Measurements from ENCODE around the gene TRAPPC12.
"Not testable (repeated sequence)": the region's sequence is repeated elsewhere in the genome, so short reads cannot be mapped to it uniquely, and the experiment has no call there.

TRAPPC12 gene

DNA sequence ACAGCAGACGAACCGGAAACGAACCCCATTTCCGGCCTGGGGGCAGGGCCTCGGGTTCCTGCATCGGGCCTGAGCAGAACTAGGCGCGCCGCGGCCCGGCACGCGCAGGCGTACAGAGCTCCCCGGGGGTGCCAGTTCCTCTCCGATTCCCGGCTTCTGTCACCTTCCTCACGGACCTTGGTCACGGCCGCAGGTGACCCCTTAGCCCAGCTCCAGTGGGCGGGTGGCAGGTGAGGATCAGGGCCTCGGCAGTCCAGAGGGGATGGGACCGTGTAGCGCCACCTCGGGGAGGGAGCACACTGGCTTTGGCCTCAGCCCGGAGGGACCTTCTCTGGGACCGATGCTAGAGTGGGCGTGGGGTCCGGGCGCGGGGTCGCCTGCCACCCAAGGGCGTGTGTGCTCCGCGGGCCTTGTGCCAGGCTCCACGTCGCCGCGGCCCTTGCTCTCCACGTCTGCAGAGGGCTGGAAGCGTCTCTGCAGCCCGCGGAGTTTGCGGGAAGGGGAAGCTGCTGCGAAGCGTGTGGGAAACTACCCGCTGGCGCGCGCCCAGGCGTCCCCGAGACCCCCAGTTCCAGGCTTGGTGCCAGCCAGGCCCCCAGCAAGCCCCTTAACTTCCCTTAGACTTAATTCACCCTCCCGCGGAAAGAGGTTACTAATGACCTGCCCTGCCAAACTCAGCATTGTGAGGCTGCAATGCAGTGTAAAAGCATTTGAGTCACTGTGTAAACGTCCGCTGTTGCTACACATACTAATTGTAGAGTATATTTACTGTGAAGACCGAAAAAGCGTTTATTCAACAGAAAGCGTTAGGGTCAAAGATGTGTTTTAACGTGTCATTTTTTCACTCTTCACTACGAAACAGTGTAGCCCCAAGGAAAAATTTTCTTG lies at the start of gene TRAPPC12:
TRAPPC12 (plus strand) TSS at position 48 of the 888 bp plus-strand sequence. CDS start 7,930 bp downstream, outside the sequence.
- DNase-seq, result peak; percentile 95

DNA sequence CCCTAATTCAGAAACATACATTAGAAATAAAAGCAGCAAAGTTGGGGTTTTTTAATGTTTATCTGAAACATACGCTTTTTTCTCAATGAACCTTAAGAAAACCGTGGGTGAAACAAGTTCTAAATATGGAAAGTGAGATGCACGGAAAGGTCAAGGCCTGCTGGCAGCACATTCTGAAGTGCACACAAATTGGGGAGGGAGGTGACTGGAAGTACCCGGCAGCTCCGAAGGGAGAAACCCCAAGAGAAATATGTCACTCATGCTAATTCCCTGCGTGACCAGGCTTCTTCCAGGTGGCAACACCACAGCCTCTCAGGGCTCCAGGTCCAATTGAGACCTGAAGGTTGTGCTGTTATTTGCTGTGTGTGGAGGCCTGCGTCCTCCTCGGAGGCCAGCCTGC lies 47.4 kb upstream of the TRAPPC12 start:
- DNase-seq, result no peak

DNA sequence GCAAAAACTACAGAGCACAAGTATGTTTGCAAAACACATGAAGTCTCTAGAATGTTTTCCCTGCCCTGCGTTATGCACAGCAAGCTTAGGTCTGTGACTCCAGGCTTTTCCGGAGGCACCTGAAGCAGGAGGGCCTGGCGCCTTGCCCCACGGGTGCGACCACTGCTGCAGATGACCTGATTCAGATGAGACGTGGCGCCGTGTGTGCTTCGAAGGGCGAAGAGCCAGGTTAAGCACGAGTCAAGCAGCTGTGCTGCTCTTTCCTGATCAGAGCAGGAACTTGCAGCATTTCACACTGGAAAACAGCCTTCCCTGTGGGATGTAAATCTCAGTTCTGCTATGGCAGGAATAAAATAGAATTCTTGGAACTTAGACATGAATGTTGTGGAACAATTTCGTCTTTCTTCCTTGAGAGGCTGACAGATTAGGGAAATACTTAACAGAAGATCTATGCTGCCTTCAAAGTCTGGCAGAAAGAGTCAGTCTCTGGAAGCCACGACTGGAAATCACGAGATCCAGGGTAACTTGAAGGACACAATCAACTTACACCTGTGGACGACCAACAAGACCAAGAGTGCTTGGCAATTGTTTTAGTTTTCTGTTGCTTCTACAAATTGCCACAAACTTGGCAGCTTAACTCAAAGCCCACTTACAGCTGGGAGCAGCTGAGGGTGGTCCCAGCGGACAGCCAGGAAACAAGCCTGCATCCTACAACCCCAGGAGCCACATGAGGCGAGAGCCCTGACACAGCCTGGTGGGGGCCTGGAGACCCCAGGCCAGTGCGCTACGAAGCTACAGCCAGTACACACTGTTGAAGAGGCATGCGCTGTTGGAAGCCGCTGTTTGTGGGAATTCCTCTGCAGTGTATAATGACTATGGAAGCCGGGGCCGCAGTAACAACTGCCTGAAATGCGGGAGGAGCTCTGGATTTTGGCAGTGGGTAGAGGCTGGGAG lies 44.8 kb upstream of the TRAPPC12 start:
- DNase-seq, result no peak

DNA sequence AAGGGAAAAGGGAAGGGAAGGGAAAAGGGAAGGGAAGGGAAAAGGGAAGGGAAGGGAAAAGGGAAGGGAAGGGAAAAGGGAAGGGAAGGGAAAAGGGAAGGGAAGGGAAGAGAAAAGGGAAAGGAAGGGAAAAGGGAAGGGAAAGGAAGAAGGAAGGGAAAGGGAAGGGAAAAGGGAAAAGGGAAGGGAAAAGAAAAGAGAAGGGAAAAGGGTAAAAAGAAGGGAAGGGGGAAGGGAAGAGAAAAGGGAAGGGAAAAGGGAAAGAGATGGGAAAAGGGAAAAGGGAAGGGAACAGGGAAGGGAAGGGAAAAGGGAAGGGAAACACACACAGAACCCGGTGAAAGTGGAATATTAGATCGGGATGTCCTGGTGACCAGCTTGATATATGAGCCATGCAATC lies 42.6 kb upstream of the TRAPPC12 start:
- DNase-seq, result no peak

DNA sequence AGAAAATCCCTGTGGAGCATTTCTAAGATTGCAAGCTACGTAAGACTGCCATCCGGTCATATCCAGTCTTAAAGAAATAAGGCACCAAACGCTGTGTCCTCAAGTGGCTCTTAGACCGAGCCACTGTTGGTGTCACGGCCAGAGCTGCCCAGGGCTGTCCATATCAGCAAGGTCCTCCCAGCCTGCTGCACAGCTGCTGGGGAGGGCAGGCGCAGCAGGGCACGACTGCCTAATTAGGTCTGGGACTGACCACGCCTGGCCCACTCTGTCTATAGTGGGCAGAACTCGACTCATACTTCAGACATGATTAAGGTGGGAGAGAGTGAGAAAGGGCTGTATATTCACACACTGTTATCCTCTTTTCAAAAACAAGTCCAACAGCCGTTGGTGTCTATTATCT lies 41.2 kb upstream of the TRAPPC12 start:
- DNase-seq, result no peak

DNA sequence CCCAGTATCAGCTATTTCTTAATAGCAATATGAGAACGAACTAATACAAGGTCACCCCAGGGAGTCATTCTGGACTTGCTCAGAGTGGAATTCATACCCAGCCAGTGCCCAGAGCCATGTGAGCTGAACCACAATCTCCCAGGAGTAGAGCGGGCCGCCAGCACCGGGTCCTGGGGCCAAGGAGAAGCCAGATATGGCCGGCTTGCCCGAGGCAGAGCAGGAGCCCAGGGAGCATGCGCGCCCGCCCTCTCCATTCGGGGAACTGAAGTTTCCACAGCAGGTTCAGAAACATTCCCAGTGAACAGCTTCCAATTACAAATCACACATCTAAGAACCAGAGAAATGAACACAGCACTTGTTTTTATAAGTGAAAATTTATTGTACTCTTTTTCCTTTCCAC lies 39.4 kb upstream of the TRAPPC12 start:
- DNase-seq, result no peak

DNA sequence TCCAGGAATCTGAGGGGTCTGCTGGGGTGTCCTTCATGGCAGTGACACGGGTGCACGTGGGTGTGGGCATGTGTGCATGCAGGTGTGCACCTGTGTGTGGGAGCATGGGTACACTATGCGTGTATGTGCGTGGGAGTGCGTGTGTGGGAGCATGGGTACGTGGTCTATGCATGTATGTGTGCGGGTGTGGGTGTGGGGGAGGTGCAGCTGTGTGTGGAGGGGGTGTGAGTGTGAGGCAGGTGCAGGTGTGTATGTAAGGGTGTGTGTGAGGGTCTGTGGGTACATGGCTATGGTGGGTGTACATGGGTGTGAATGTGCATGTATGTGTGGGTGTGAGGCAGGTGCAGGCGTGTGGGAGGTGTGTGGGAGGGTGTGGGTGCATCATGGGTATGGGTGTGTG lies 38.2 kb upstream of the TRAPPC12 start:
- no peak for DNase-seq

DNA sequence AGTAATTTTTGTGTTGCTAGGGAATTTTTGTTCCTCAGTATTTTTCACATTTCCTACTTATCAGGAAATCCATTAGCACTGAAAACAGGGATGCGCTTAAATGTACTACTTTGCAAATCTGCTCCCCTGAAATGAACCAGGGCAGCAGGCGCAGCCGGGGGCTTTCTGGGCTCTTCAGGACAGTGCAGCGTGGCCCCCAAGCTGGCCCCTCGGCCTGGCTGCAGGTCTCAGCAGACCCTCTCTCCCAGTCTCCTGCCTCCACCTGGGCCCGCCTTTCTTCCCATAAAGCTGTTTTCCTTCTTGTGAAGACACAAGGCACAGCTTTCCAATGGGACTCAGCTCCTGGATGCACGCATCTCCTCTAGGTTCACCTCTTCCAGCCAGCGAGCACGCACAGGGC lies 37.2 kb upstream of the TRAPPC12 start:
- no peak for DNase-seq

DNA sequence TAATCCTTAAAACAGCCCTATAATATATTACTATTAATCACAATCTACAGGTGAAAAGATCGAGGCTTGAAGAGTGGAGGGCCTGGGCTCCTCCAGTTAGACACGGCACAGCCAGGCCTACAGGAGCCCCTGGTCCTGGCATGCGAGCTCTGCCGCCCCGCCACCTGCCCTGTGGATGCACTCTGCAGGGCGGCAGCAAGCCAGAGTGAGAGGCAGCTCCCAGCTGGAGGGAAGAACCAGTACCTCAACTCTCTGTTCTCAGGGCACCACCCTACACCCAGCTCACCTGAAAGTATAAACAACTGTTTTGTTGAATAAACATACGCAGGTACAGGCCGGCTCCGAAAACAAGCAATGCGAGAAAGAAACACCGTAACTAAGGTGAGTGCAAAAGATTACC lies 36.5 kb upstream of the TRAPPC12 start:
- no peak for DNase-seq

DNA sequence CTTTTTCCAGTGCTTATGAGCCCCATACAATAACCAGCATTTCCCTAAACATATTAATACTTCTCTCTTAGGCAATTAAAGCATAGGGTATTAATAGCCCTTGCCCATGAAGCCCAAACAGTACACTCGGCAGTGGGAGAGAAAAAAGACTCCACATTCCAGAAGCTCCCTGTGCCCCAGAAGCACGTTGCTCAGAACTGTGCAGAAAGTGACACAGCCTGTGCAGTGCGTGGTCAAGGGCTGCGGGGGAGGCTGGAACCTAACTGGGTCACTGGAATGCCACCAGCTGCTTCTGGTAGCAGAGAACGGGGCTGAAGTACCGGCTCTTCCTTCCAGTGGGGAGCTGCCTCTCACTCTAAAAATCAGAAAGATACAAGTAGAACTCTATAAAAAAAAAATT lies 34.6 kb upstream of the TRAPPC12 start:
- no peak for DNase-seq

DNA sequence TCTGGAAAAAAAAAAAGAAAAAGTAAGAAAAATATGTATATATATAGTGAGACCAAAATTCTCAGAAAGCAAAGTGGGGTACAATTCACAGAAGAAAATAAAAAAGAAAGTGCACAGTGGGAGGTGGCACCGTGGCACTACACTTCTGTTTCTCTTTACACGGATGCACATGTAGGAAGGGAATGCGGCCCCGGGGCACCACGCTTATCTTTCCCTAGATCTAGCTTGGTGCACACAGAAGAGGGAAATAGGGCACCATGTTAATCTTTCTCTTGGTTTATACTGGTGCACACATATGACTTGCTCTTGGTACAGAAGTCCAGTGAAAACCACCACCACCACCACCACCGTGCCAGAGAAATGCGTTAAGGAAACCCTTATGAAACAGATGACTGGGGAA lies 33.9 kb upstream of the TRAPPC12 start:
- no peak for DNase-seq

DNA sequence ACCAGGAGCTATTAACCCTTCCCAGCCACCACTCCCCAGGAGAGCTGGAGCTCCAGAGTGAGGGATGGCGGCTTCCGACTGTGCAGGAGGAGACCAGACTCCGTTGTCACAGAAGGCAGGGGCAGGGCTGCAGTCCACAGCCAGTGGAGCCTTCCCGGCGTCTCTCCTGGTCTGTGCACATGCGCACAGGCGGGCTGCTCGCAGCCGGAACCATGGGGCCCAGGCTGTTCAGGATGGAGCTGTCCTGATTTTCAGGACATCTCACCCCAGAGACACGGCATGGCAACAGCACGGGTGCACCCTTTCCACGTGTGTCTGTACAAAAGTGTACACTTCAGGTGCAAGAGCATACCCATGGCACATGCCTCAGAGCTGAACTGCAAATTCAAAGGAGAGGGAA lies 30.7 kb upstream of the TRAPPC12 start:
- no peak for DNase-seq

DNA sequence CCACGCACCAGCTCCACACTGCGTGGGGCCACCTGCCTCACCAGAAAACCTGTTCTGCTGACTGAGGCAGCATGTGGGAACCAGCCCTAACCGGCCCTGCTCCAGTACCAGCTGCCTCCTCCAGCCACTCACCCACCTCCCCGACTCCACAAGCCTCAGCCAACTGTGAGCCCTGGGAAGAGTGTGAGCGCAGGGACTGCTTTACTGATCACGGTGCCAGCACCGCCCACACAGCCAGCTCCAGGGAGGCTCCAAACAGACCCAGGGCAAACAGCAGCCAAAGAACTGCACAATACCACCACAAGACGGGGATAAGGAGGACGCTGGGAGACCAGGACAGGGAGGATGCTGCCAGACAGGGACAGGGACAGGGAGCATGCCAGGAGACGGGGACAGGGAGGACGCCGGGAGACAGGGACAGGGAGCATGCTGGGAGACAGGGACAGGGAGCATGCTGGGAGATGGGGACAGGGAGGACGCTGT lies 30.2 kb upstream of the TRAPPC12 start:
- no peak for DNase-seq

DNA sequence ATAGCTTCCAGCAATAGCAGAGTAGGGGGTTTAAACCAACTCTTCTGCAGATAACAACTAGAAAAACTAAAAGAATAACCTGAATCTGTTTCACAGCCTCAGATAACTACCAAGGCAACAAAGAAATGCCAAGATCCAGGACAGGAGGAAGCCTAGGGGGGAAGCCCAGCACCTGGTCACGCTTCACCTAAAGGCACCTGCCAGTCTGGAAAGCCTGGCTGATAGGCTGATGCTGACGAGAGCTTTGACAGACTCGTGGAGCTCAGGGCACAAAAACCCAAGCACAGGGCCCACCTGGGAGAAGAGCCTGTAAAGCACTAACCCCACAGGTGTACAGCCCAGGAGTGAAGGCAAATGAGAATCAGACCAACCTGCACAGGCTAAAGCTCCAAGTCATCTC lies 24.5 kb upstream of the TRAPPC12 start:
- no peak for DNase-seq

DNA sequence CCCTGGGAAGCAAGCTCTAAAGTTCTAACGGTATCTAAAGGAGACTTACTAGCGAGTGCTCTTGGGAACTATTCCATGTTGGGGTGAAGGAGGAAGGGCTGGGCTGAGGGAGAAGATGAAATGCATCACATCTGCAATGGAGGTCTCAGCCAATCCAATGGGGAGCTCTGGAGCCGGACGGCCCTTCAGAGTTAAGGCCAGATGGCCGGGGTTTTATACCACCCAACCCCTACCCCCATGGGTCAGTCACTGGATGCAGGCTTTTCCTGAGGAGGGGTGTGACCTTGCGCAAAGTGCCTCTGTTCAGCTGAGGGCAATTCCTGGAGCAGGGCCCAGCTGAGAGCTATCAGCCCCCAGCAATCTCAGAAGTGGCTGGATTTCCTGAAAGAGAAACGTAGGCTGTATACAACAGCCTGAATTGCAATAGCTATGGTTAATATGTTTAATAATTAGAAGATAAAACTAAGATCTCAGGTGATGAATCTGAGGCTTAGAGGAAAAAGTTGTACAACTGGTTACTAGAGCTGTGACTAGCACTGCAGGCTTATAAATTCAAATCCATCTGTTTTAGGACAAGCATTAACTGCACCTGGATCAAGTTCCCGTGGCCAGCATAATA lies 23.4 kb upstream of the TRAPPC12 start:
- no peak for DNase-seq

DNA sequence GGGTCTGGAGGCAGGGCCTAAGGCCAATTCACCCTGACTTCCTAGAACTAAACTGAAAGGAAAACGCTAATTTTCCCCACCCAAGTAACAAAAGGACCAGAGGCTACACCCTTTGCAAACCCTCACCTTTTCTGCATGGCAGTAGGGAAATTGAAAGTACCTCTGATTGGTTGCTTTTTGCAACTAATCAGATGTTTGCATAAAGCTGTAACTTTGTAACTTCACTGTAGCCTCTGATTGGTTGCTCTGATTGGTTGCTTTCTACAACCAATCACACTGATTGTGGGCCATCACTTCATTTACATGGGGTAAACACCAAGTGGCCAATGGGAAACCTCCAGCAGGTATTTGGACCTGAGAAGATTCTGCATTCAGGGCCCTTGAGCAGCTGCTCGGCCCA lies 22.7 kb upstream of the TRAPPC12 start:
- no peak for DNase-seq

DNA sequence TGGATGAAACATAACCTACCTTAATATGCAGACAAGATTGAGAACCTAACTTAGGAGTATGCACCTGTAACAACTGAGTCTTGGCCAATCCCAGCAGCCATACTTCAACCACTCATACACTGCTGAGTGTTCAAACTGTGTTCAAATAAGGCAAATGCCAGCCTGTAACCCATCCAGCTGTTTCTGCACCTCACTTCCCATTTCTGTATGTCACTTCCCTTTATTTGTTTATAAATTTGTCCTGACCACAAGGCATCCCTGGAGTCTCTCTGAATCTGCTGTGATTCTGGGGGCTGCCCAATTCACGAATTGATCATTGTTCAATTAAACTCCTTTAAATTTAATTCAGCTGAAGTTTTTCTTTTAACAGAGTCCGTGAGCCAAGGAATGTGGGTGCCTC lies 22.0 kb upstream of the TRAPPC12 start:
- DNase-seq, result not testable (repeated sequence)

DNA sequence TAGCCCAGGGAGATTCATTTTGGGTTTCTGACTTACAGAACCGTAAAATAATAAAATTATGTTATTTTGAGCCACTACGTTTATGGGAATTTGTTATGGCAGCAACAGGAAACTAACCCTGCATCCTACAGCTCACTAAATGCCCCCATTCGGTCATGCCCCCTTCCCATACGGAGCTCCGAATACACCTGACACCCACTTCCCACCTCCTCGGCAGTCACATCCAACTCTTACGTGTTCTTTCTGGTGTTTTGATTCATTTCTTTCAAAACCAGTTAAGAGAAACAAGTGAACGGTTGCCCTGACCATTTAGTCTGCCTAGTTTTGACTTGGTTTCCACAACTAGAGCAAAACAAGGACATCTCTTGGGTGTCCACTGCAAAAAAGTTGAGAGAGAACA lies 21.6 kb upstream of the TRAPPC12 start:
- DNase-seq, result no peak

DNA sequence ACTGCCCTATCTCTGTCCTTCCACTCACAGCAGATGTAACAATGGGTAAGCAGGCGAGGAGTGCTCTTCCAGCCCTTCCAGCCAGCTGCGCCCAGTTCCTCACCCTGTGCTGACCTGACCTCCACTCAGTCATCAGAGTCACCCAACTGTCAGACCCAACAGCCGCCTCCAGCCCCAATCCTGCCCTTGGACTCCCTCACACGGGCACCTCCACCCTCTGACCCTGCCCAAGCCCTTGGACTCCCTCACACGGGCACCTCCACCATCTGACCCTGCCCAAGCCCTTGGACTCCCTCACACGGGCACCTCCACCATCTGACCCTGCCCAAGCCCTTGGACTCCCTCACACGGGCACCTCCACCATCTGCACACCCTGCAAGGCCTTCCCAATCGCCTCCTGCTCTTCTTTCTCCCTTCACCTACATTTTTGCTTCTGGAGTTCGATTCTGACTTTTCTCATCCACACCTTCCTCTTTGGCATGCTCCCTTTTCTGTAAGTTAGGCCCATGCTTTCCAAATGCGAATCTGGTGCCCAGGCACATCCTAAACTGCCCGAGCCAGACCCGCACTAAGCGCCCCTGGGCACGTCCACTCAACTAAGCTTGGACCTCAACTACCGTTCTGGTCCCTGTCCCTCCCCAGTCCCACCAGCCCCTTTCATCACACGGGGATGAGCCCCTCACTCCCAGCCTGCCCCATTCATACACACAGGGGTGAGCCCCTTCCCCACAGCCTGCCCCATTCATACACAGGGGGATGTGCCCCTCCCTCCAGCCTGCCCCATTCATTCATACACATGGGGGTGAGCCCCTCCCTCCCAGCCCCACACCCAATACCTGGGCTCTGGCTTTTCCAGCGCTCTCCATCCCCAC lies 17.7 kb upstream of the TRAPPC12 start:
- no peak for DNase-seq

DNA sequence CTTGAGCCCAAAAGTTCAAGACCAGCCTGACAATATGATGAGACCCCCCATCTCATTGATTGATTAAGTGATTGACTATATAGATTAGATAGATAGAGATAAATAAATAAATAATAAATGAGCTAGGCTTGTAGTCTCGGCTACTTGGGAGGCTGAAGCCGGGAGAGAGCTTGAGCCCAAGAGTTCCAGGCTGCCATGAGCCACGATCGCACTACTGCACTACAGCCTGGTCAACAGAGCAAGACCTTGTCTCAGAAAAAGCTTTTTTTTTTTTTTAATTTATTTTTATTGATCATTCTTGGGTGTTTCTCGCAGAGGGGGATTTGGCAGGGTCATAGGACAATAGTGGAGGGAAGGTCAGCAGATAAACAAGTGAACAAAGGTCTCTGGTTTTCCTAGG lies 14.3 kb upstream of the TRAPPC12 start:
- DNase-seq, result no peak

DNA sequence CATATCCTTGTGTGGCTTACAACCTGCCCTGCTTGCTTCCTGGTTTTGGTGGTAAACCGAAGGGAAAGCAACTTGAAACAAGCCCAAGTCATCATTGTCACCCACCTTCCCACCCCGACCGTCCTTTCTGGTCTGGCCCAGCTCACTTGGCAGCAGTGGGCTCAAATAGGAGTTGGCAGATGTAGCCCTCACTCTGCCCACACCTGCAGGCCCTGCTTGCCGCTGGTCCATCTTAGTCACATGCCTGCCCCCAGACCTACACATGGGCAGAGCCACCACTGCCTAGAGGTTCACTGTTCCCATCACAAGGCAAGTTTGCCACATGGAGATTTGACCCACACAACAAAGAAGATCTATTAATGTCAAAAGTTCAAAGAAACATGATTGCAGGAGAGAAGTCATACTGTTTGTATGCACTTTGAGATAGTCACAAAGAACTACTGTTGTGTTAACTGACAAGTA lies 11.2 kb upstream of the TRAPPC12 start:
- DNase-seq, result no peak
